ENCODE results near the gene PSORS1C2. TPM values are rescaled to one million over a fixed set of nuclear protein-coding genes. Genes with fewer than 3 reads are reported as not detected.

PSORS1C2 gene
- total RNA-seq, 2 experiments from 2014 or later = not detected

DNA sequence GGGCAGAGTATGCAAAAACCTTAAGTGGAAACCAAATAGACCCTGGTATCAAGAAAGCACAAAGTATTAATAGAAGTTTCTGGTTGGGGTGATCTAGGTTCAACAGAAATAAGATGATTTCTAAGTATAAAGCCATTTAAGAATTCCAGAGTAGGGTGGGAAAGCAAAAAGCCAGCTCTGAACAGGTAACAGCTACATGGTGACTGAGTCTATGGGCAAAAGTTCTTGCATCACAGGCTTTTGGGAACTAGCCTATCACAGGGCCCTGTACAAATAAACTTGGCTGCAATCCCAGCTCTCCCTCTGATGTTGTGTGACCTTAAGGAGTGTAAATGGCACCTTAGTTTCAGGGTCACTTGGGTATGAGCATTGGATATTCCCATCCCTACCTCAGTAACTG lies 25.1 kb upstream of the PSORS1C2 start:
- H3K4me3 ChIP-seq (ENCODE audit: low read length) = no peak overlapping the region
- peaks cover 4% of the 10 kb centered on the region for H3K36me3 ChIP-seq (ENCODE audit: insufficient read depth, low read length)
- intact Hi-C loops (cut with DNase I, micrococcal nuclease) = no loop called here
- peaks cover 5% of the 10 kb centered on the region for H3K36me3 Mint-ChIP-seq (ENCODE audit: low read depth)
- ChIA-PET CTCF (interaction anchor here (2.0 kb wide), 1 partner anchor 33 kb away, joined by 4 read pairs; no protein-coding TSS in a partner anchor), POLR2A (no interaction called here)
- H3K4me1 Mint-ChIP-seq (ENCODE audit: low read depth) = peaks cover 12% of the 10 kb centered on the region
- no peaks in the 10 kb centered on the region for H3K9me3 Mint-ChIP-seq
- H3K27me3 ChIP-seq (ENCODE audit: control insufficient read depth in 1 of 2, insufficient read depth in 2 of 2, low read length in 2 of 2) = no peaks in the 10 kb centered on the region
- no peaks in the 10 kb centered on the region for H3K9me3 ChIP-seq (ENCODE audit: control insufficient read depth in 1 of 2, insufficient read depth in 1 of 2, low read length in 2 of 2)
- H3K4me1 ChIP-seq (ENCODE audit: insufficient read depth, low read length) = peaks cover 13% of the 10 kb centered on the region
- no peak for DNase-seq
- no peak overlapping the region for H3K27ac Mint-ChIP-seq
- TF ChIP-seq CTCF (IDR thresholded peaks at IDR 0.05) = no peak
- H3K27ac ChIP-seq (ENCODE audit: low read depth in 1 of 2, low read length in 2 of 2) = no peak overlapping the region
- no peak for ATAC-seq (ENCODE audit: poor library complexity)
- no peak overlapping the region for H3K4me3 Mint-ChIP-seq
- H3K27me3 Mint-ChIP-seq = no peaks in the 10 kb centered on the region

DNA sequence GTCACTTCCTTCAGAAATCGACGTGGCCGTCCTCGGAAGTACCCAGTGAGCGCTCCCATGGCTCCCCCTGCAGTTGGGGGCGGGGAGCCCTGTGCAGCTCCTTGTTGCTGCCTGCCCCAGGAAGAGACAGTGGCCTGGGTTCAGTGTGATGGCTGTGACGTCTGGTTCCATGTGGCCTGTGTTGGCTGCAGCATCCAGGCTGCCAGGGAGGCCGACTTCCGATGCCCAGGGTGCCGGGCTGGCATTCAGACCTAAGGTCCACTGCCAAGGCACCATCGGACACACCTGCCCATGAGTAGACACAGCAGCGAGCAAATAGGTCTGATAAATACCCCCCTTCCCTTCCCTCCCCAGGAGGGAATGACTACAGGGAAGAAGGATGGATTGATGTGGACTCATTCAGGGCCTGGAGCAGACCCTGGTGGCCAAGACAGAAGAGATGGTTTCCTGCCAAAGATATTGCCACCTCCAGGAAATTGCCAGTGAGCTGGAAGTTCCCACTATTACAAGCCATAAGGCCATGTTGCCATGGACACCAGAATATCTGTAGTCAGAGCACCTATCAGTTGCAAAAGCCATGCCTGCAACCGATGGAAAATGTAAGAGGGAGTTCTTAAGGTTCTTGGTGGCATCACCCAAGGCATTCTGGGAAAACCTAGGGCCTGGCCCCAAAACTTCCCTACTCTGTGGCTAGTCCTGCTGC lies 23.7 kb upstream of the PSORS1C2 start:
- Mint-ChIP-seq H3K36me3 (ENCODE audit: low read depth) (peaks cover 13% of the 10 kb centered on the region), H3K9me3 (no peaks in the 10 kb centered on the region), H3K4me3 (no peak overlapping the region), H3K27ac (no peak overlapping the region), H3K27me3 (no peaks in the 10 kb centered on the region), H3K4me1 (ENCODE audit: low read depth) (peaks cover 25% of the 10 kb centered on the region)
- POLR2A ChIA-PET = no interaction called here
- intact Hi-C loops (cut with DNase I, micrococcal nuclease) = no loop called here
- no peaks in the 10 kb centered on the region for H3K27me3 ChIP-seq (ENCODE audit: control insufficient read depth in 1 of 2, insufficient read depth in 2 of 2, low read length in 2 of 2)
- no peaks in the 10 kb centered on the region for H3K9me3 ChIP-seq (ENCODE audit: control insufficient read depth in 1 of 2, insufficient read depth in 1 of 2, low read length in 2 of 2)
- no peak for ATAC-seq (ENCODE audit: poor library complexity)
- H3K27ac ChIP-seq (ENCODE audit: low read depth in 1 of 2, low read length in 2 of 2) = no peak overlapping the region
- peaks cover 4% of the 10 kb centered on the region for H3K36me3 ChIP-seq (ENCODE audit: insufficient read depth, low read length)
- H3K4me1 ChIP-seq (ENCODE audit: insufficient read depth, low read length) = peaks cover 20% of the 10 kb centered on the region
- CTCF ChIA-PET = no interaction called here
- DNase-seq = no peak
- no peak overlapping the region for H3K4me3 ChIP-seq (ENCODE audit: low read length)
- TF ChIP-seq CTCF (IDR thresholded peaks at IDR 0.05) = no peak

DNA sequence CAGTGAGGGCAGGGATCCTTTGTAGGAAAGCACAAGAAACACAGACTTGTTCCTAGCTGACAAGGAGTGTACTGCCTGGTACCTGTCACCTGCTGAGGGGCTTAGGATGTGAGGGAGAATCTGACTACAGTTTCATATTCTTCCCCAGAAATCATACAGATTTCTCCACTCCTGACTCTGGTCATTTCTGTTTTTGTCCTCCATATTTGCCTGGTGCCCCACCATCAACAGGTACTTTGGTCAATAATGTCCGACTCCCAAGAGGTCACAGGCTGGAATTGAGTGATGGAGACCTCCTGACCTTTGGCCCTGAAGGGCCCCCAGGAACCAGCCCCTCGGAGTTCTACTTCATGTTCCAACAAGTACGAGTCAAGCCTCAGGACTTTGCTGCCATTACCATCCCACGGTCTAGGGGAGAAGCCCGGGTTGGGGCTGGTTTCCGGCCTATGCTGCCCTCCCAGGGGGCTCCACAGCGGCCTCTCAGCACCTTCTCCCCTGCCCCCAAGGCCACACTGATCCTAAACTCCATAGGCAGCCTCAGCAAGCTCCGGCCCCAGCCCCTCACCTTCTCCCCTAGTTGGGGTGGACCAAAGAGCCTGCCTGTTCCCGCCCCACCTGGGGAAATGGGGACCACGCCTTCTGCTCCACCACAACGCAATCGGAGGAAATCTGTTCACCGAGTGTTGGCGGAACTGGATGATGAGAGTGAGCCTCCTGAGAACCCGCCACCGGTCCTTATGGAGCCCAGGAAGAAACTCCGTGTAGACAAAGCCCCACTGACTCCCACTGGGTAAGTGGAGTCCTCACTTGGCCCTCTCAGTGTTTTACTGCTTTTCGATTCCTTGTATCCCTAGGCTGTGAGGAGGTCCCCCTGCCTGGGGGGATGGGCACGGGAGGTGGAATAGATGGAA lies 22.6 kb upstream of the PSORS1C2 start:
- H3K27me3 ChIP-seq (ENCODE audit: control insufficient read depth in 1 of 2, insufficient read depth in 2 of 2, low read length in 2 of 2) = no peaks in the 10 kb centered on the region
- peaks cover 4% of the 10 kb centered on the region for H3K36me3 ChIP-seq (ENCODE audit: insufficient read depth, low read length)
- POLR2A ChIA-PET = no interaction called here
- Mint-ChIP-seq H3K9me3 (no peaks in the 10 kb centered on the region), H3K27ac (no peak overlapping the region), H3K27me3 (no peaks in the 10 kb centered on the region), H3K4me1 (ENCODE audit: low read depth) (peaks cover 33% of the 10 kb centered on the region), H3K4me3 (peak overlapping the region; percentile 42), H3K36me3 (ENCODE audit: low read depth) (peaks cover 13% of the 10 kb centered on the region)
- H3K4me3 ChIP-seq (ENCODE audit: low read length) = no peak overlapping the region
- no peaks in the 10 kb centered on the region for H3K9me3 ChIP-seq (ENCODE audit: control insufficient read depth in 1 of 2, insufficient read depth in 1 of 2, low read length in 2 of 2)
- H3K4me1 ChIP-seq (ENCODE audit: insufficient read depth, low read length) = peaks cover 26% of the 10 kb centered on the region
- TF ChIP-seq CTCF (IDR thresholded peaks at IDR 0.05) = no peak
- DNase-seq (no peak), ATAC-seq (ENCODE audit: poor library complexity) (no peak)
- intact Hi-C loops (cut with DNase I, micrococcal nuclease) = no loop called here
- H3K27ac ChIP-seq (ENCODE audit: low read depth in 1 of 2, low read length in 2 of 2) = no peak overlapping the region
- CTCF ChIA-PET = interaction anchor here (0.6 kb wide), 1 partner anchor 101 kb away, joined by 3 read pairs; no protein-coding TSS in a partner anchor

All from CD4-positive, alpha-beta T cell (primary cell).